HG03159 (cell line): ENCODE results near the gene NFE2L2.
"Not testable (repeated sequence)": the region's sequence is repeated elsewhere in the genome, so short reads cannot be mapped to it uniquely, and the experiment has no call there.

Experiments
- ATAC-seq: cut with Tn5 transposase; IDR thresholded peaks from one replicate; pipeline ENCODE4 v1.9.1; 2021; ENCODE audit warnings: mild to moderate bottlenecking, moderate library complexity; ENCODE audit not compliant: unreplicated experiment

The NFE2L2 gene

DNA sequence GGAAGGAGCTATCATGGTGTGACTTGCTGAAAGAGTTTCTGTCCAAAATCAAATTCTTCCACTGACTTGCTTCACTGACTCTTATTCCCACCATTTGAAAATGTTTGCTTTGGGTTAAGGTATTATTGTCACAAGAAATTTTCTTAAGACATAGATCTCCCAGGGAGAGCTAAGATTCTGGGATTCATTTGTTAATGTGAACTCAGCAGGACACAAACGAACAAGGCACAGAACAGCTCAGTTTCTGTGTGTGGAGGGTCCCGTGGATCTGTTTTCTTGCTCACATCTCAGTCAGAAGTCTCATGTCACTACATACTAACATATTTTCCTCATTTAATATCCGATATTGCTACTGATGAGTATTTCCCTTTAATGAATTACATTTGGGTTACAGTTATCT lies 60.1 kb downstream of the NFE2L2 start:
- ATAC-seq: no peak

DNA sequence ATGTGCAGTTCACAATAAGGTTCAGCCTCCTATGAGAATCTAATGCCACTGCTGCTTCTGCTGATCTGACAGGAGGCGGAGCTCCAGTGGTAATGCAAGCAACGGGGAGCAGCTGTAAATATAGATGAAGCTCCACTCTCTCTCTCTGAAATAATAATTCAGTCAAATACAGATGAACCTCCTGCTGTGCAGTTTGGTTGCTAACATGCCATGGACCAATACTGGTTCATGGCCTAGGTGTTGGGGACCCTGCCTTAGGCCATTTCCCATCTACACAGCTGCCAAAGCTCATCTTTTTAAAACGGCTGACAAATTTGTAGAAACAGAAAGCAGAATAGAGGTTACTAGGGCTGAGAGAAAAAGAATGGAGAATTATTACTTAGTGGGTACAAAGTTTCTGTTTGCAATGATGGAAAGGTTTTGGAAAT lies 62.6 kb downstream of the NFE2L2 start:
- ATAC-seq: no peak

DNA sequence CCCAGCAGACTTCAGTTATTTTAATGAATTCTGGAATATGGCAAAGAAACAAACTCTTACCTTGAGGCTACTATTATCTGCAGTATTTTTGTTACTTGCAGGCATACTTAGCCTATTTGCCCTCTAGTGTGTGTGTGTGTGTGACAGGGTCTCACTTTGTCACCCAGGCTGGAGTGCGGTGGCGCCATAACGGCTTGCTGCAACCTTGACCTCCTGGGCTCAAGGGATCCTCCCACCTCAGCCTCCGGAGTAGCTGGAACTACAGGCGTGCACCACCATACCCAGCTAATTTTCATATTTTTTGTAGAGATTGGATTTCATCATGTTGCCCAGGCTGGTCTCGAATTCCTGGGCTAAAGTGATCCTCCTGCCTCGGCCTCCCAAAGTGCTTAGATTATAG lies 64.1 kb downstream of the NFE2L2 start:
- ATAC-seq: not testable (repeated sequence)

DNA sequence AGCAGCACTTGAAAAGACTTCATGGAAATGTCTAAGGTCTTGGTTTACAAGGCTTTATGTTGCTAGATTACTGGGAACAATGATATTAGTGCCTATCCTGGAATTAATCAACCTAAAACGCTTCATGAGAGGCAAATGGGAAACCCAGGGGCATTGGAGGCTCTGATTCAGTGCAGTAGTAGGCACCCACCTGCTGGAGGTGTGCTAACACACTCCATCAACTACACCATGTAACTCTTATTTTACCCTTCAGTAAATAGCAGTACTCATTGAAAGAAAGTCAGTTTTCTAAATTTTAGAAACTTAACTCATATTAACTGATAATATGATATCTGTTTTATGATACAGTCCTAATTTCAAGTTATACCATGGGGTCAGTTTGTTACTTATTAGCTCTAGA lies 69.3 kb downstream of the NFE2L2 start:
- ATAC-seq: no peak

DNA sequence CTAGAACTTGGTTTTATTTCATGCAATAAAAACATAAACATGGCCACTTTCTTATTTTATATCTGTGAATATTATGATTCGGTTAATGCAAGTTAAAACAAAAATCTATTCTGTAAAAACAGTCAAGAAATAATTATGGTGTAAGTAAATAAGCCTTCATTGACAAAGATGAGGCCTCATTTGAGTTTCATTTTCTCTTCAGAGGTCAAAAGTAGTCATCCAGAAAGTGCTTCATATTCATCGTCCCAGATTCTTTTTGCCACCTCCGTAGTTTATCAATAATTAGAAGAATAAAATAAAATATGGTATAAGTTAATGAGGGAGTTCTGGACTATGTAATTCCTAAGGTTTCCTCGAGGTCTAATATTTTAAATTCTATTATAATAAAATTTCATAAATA lies 71.3 kb downstream of the NFE2L2 start:
- ATAC-seq: peak; percentile 49

DNA sequence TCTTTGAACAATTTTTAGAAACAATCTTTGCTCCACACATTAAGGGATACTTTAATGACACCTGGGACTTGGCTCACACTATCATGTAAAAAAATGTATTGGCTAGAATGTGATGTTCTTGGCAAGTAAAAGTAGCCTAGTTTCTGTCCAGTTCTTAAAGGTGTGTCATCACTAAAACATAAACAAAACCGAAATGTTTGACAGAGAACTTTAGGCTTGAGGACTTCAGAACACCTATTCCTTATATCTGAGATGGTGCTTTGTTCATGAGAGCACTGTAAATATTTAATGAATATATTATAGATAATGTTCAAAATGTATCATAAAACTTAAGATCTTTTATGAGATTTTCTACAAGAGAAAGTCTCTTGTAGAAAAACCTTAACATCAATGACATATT lies 71.7 kb downstream of the NFE2L2 start:
- ATAC-seq: no peak

DNA sequence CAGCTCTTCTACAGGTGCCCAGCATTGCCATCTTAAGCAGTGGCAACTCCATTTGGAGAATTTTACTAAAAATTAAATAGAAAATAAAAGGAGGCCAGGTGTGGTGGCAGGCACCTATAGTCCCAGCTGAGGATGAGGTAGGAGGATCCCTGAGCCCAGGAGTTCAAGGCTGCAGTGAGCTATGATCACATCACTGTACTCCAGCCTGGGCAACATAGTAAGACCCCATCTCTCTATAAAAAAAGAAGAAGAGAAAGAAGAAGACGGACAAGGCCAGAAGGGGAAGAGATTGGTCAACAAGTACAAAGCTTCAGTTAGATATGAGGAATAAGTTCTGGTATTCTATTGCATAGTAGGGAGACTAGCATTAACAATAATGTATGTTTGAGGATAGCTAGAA lies 73.6 kb downstream of the NFE2L2 start:
- ATAC-seq: no peak

DNA sequence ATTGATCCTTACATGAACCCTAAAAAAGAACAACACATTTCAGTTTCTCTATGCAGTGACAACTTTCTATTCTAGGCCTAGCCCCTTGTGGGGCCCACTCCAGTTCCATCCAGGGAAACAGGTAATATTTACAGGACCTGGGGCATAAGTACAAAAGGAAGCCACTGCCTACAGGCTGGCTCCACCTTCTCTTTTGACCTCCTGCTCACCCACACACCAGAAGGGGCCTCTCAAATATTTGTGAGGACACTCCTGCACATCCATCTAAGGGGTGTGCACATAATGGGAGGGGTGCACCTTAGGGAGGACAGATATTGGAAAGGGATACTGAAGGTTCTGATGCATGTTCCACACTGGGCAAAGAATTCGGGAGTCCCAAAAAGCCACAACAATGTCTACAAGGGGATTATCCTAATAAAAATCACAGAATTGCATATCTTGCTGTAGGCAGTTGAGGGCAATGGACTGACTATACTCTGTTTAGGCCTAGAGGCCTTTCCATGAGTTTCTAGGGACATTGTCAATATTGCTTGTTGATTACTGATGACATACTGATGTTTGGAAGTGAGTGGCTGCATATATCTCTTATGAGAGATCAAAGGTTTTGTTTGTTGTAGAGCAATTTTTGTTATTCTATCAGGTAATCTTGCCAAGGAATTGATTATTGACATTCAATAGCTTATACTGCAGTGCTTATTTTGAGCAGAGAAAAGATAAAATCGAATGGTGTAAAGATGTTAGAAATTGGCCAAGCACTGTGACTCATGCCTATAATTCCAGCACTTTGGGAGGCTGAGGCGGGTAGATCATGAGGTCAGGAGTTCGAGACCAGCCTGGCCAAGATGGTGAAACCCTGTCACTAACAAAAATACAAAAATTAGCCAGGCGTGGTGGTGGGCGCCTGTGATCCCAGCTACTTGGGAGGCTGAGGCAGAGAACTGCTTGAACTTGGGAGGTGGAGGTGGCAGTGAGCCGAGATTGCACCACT lies 75.8 kb downstream of the NFE2L2 start:
- no peak for ATAC-seq

DNA sequence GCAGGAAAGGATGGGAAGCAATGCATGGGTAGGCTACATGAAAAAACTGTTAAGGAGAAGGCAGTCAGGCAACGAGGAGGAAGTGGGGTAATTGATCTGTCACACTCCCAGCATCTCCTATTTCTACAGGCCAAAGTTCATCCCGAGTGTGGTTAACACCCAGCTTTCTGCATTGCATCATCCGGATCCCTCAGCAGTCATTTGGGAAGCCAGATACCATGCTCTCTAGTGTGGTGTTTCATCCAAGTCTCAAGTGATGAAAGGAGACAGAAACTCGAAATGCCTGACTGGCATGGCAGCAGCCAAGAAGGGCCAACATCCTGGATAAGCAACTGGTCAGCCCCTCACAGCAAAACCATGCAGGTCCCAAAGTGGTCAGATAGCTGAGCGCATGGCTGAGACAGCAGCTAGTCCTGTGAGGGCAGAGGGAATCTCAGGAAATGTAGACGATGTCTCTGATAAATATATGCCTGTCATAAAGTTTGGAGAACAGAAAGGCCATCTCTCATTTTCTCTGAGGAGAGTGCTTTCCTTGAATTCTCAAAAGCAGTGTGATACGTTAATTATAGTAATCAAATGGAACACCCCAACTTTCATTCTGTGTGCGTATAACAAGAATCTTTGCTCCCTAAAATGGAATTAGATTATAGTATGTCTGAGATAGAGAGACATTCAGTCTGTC lies 76.8 kb downstream of the NFE2L2 start:
- ATAC-seq: no peak

DNA sequence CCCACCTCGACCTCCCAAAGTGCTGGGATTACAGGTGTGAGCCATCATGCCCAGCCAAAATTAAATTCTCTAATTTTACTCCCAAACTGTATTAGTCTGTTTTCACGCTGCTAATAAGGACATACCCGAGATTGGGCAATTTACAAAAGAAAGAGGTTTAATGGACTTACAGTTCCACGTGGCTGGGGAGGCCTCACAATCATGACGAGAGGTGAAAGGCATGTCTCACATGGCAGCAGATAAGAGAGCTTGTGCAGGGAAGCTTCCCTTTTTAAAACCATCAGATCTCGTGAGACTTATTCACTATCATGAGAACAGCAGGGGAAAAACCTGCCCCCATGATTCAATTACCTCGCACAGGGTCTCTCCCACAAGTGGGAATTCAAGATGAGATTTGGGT lies 78.5 kb downstream of the NFE2L2 start:
- not testable (repeated sequence) for ATAC-seq

DNA sequence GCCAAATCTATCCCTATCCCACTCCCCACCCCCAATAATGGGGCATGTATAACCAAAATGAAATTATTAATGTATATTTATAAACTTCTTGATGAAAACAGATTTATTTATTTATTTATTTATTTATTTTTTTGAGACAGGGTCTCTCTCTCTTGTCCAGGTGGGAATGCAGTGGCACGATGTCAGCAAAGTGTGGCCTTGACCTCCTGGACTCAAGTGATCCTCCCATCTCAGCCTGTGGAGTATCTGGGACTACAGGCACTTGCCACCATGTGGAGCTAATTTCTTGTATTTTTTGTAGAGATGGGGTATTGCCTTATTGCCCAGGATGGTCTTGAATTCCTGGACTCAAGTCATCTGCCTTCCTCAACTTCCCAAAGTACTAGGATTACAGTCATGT lies 79.9 kb downstream of the NFE2L2 start:
- no peak for ATAC-seq

DNA sequence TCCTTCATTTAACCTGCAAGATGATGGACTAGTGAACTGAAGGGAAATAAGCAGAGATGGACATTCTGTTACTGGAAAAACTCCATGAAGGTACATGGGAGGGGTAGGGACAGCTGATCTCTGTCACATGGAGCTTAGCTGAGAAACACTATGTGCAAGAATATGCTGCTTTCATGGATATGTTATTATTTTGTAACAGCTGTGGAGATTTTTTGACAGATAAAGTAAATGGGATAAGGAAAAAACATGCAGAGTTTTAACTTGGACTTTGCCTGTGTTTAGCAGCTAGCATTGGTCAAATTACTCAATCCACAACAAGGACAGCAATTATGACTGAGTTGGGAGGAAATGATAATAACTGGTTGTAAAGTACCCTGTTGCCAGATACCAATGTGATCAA lies 80.7 kb downstream of the NFE2L2 start:
- ATAC-seq: no peak
